Thoracic aorta (tissue), 2 donors: Measurements from ENCODE around the gene DGKD. TPM values are rescaled to one million over a fixed set of nuclear protein-coding genes. Genes with fewer than 3 reads are reported as not detected.

Experiments
- ATAC-seq: fragments of 150-250 bp; one replicate; pipeline ENCODE4 v1.8.0; 2017; ENCODE audit warnings: low read depth; ENCODE audit not compliant: insufficient number of reproducible peaks, low FRiP score
- DNase-seq: peaks from one replicate; pipeline ENCODE4 v3.0.0-alpha.2; 2020; ENCODE audit warnings: low spot score
- H3K27ac ChIP-seq, 2 donors: fragments of 200-600 bp; sonication (generic); 1 replicate in 1 of 2; 2 replicates in 1 of 2; pipeline ENCODE4 v1.5.1; 2016; ENCODE audit warnings: mild to moderate bottlenecking in 2 of 2, moderate library complexity in 2 of 2
- H3K27me3 ChIP-seq: fragments of 200-600 bp; sonication (generic); replicated peaks from 2 replicates; pipeline ENCODE4 v1.6.0; 2016; ENCODE audit warnings: mild to moderate bottlenecking; ENCODE audit not compliant: insufficient read depth
- H3K36me3 ChIP-seq: fragments of 200-600 bp; sonication (generic); one replicate; pipeline ENCODE4 v1.5.1; 2016
- H3K4me1 ChIP-seq, 2 donors: fragments of 200-600 bp; sonication (generic); 1 replicate in 1 of 2; 2 replicates in 1 of 2; pipeline versions ENCODE4 v1.5.1 to v1.6.0; 2016; ENCODE audit warnings: low read depth in 2 of 2, mild to moderate bottlenecking in 1 of 2; ENCODE audit not compliant: control insufficient read depth in 1 of 2
- H3K4me3 ChIP-seq: fragments of 200-600 bp; sonication (generic); 2 replicates; pipeline ENCODE4 v1.5.1; 2016; ENCODE audit warnings: mild to moderate bottlenecking
- H3K9me3 ChIP-seq: fragments of 200-600 bp; sonication (generic); 2 replicates; pipeline ENCODE4 v1.5.1; 2016
- total RNA-seq, 2 donors: library from RNA; depleted of rRNA; stranded (reverse); fragments of >200 nt; gene quantifications; one replicate each; pipeline versions ENCODE4 v1.1.0 to v1.2.3, GENCODE V29; 2016
- TF ChIP-seq, protein P1 (sequence below): fragments of 200-600 bp; sonication (generic); IDR thresholded peaks from one replicate; pipeline ENCODE4 v1.5.1; 2019; ENCODE audit warnings: antibody characterized with exemption

Gene DGKD
- total RNA-seq, 2 donors from 2014 or later = 47.3 to 47.9 TPM

DNA sequence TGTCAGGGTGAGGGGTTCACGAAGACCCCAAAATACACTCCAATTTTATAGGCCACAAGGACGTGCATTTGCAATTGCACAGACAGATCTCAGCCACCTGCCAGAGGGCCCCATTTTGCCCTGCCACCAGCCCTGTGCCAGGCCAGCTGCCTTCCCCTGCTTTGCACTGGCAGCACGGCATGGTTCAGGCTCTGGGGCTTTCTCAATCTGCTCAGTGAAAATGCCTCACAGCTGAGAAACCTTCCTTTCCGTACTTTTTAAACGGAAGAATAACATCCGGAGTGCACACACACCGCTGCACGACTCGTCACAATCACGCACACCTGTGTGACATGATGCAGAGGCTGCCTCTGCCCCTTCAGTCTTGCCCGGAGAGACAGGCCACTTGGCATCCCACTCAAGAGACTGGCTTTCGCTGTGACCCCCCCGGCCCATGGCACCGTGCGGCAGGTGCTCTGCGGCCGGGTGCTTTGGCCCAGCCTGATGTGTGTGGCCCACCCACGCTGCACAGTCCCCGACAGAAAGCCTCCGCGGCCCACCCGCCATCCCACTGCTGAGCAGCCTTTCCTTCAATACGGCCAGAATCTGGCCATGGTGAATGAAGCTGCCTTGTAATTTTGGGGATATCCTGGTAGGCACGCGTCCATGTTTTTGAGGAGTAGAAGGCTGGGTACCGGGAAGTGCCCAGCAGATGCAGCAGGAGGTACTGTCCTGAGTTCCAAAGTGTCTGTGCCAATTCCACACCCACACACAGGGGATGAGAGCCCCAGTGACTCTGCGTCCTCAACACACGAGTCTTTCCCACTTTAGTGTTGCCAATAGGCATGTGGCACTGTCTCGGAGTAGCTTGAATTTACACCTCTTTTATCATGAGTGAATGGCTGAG lies 123.5 kb downstream of the DGKD start:
- ATAC-seq = no peak
- TF ChIP-seq, protein P1, sequence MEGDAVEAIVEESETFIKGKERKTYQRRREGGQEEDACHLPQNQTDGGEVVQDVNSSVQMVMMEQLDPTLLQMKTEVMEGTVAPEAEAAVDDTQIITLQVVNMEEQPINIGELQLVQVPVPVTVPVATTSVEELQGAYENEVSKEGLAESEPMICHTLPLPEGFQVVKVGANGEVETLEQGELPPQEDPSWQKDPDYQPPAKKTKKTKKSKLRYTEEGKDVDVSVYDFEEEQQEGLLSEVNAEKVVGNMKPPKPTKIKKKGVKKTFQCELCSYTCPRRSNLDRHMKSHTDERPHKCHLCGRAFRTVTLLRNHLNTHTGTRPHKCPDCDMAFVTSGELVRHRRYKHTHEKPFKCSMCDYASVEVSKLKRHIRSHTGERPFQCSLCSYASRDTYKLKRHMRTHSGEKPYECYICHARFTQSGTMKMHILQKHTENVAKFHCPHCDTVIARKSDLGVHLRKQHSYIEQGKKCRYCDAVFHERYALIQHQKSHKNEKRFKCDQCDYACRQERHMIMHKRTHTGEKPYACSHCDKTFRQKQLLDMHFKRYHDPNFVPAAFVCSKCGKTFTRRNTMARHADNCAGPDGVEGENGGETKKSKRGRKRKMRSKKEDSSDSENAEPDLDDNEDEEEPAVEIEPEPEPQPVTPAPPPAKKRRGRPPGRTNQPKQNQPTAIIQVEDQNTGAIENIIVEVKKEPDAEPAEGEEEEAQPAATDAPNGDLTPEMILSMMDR = no peak
- Histone ChIP-seq H3K27me3 (no peaks in the 10 kb centered on the region), H3K27ac (no peak overlapping the region), H3K4me1 (peaks cover 12 to 41% of the 10 kb centered on the region in 2 donors), H3K9me3 (no peaks in the 10 kb centered on the region), H3K36me3 (peaks cover 9% of the 10 kb centered on the region), H3K4me3 (no peak overlapping the region)
- DNase-seq = no peak

DNA sequence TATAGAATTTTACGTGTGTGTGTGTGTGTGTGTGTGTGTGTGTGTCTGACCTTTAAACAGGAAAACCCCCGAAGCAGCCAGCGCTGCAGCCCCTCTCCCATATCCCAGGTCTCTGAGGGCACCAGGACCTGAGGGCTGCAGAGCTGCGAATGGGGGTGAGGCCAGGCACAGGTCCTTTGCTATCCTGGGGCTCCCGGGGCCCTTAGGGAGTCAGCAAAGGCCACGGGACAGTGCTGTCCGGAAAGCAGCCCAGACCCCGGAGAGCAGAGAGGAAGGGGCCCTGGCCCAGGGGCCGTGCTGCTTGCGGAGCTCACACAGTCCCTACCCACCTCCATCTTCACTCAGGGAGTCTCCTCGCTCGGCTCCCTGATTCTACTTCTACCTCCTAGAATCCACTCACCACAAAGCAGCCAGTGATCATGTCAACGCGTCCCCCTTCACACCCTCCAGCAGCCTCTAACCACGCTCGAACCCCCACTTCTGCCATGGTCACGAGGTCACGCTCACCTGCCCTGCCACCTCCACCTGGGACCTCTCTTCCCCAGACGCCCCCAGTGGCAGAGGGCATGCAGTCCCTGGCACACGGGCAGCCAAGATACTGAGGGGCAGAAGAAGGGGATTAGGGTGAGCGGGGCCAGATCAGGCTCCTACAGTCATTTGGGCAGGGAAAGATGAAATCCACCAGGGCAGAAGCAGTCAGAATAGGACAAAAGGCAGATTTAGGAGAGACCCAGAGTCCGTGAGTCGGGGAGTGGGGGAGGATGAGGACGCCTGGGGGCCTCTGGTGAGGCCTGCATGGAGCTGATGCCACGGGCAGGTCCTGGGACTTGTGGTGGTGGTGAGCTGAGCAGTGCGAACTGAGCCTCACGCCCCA lies 125.6 kb downstream of the DGKD start:
- TF ChIP-seq, protein P1 = no peak
- Histone ChIP-seq H3K27ac (peak overlapping the region in 1 of 2 donors; percentile 17), H3K4me1 (peaks cover 12 to 36% of the 10 kb centered on the region in 2 donors), H3K36me3 (peaks cover 13% of the 10 kb centered on the region), H3K4me3 (no peak overlapping the region), H3K27me3 (no peaks in the 10 kb centered on the region), H3K9me3 (no peaks in the 10 kb centered on the region)
- ATAC-seq (no peak), DNase-seq (no peak)

DNA sequence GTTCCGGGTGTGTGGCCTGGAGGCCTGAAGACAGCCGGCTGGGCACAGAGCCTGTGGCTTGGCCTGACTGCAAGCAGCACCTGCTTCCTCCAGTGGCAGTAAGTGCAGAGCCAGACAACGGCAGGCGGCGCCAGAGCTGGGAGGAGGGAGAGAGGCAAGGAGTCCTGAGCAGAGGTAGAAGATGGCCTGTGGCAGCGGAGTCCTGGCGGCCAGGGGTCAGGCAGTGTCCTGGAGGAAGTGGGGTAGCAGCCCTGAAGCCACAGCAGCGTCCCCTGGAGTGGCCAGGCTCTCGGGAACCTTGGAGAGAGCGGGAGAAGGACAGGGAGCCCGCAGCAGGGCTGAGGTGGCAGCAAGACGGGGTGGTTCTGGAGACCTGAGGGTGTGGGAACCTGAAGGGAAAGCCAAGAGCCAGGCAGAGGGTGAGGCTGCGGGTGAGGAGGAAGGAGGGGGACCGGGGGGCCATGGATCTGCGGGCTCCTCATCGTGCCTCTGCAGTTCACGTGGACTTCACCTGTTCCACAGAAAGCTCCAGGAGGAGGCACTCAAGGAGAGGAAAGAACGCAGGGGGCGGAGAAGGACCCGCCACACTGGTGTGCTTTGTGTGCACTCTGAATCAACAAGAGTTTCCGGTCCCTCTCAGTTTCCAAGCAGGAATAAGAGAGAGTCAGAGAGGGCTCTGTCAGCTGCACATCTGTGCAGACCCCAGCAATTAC lies 126.4 kb downstream of the DGKD start:
- ATAC-seq = no peak
- Histone ChIP-seq H3K36me3 (peaks cover 13% of the 10 kb centered on the region), H3K4me1 (peaks cover 9 to 37% of the 10 kb centered on the region in 2 donors), H3K27me3 (no peaks in the 10 kb centered on the region), H3K9me3 (no peaks in the 10 kb centered on the region), H3K4me3 (no peak overlapping the region), H3K27ac (peak overlapping the region in 1 of 2 donors; percentile 17)
- TF ChIP-seq, protein P1 = no peak
- no peak for DNase-seq

DNA sequence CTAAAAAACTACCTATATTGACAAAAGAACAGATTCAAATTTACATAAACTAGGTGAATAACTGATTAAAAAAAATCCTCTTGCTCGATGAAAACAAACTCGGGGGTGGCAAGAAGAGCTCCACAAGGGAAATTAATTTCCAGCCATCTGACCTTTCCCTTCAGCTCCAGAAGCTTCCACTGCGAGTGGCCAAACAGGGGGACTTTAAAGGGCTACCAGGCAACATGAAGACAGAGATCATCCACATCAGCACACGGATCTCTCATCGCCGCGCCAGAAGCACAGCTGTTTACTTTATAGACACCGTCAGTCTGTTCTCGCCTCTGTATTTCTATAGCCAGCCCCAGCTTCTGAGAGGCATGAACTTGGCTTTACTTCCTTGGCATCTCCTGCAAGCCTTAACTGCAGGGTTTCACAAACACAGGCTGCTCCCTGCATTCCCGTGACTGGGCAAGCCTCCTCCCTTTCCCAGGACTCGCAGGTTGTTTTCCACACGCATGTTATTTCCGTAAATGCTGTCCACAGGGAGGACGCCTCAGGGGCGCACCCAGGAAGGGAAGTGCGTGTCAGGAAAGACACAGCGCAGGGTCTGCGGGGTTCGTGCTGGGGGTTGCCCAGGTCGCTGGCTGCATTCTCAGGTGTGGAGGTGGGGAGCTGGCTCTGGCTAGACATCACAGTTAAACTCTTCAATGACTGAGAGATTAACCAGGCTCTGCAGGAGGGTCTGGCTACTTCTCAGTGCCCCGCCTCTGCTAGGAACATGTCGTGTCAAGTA lies 127.3 kb downstream of the DGKD start:
- ATAC-seq = no peak
- Histone ChIP-seq H3K4me3 (peak overlapping the region; percentile 33), H3K27ac (peak overlapping the region in 1 of 2 donors; percentile 17), H3K36me3 (peaks cover 13% of the 10 kb centered on the region), H3K27me3 (no peaks in the 10 kb centered on the region), H3K9me3 (no peaks in the 10 kb centered on the region), H3K4me1 (peaks cover 16 to 46% of the 10 kb centered on the region in 2 donors)
- no peak for DNase-seq
- TF ChIP-seq, protein P1 = no peak
